T-cell (primary cell): Measurements from ENCODE around the gene TMEM232. TPM values are rescaled to one million over a fixed set of nuclear protein-coding genes. Genes with fewer than 3 reads are reported as not detected.

ENCODE experiments used
- ATAC-seq, 4 experiments: fragments of 200-7000 bp in 3 of 4; fragments of 150-1000 bp in 1 of 4; cut with Tn5 transposase; replicated peaks in 1 of 4; 1 replicate in 3 of 4; 2 replicates in 1 of 4; pipeline ENCODE4 v1.10.0; 2021; ENCODE audit warnings: moderate library complexity in 3 of 4, mild to moderate bottlenecking in 2 of 4, moderate number of reproducible peaks in 1 of 4
- CTCF ChIA-PET, 2 donors: fragments of 300-600 bp; sonication (Branson Sonifier 250); formaldehyde crosslinking; loops; one replicate each; lab custom pipeline; 2022; ENCODE audit warnings: antibody characterized with exemption in 2 of 2; lab: Charles Lee
- POLR2A ChIA-PET, 2 donors: fragments of 300-600 bp; sonication (Branson Sonifier 250); formaldehyde crosslinking; loops; one replicate each; lab custom pipeline; 2022; ENCODE audit warnings: antibody characterized with exemption in 2 of 2; lab: Charles Lee
- DNase-seq, 35 experiments: peaks; one replicate each; pipeline versions ENCODE4 v3.0.0 to v3.0.0-alpha.2; 2013 to 2023
- H3K27ac ChIP-seq: one replicate; pipeline ENCODE4 v1.5.1; 2013; ENCODE audit warnings: low read length
- H3K27me3 ChIP-seq, 2 experiments: replicated peaks in 1 of 2; 1 replicate in 1 of 2; 2 replicates in 1 of 2; pipeline versions ENCODE4 v1.6.1 to v1.7.0; 2013; ENCODE audit warnings: low read length in 1 of 2, mixed read lengths in 1 of 2; ENCODE audit not compliant: control insufficient read depth in 2 of 2, insufficient read depth in 2 of 2; ENCODE audit errors: extremely low read depth in 1 of 2
- H3K36me3 ChIP-seq, 2 donors: 1 replicate in 1 of 2; 2 replicates in 1 of 2; pipeline versions ENCODE4 v1.6.1 to v1.7.0; 2013; ENCODE audit warnings: low read length in 1 of 2; ENCODE audit not compliant: control insufficient read depth in 2 of 2, insufficient read depth in 1 of 2; ENCODE audit errors: extremely low read depth in 1 of 2
- H3K4me1 ChIP-seq, 2 experiments: 1 replicate in 1 of 2; 2 replicates in 1 of 2; pipeline versions ENCODE4 v1.6.1 to v1.7.0; 2013; ENCODE audit warnings: low read length in 2 of 2, mixed read lengths in 1 of 2; ENCODE audit not compliant: insufficient read depth in 2 of 2, control insufficient read depth in 1 of 2; ENCODE audit errors: extremely low read depth in 1 of 2
- H3K4me3 ChIP-seq, 2 donors: 1 replicate in 1 of 2; 2 replicates in 1 of 2; pipeline versions ENCODE4 v1.5.1 to v1.7.0; 2013; ENCODE audit warnings: mild to moderate bottlenecking in 2 of 2, low read length in 1 of 2, moderate library complexity in 1 of 2; ENCODE audit not compliant: control insufficient read depth in 1 of 2; ENCODE audit errors: extremely low read depth in 1 of 2
- H3K9me3 ChIP-seq: 2 replicates; pipeline ENCODE4 v1.7.0; 2013
- H3K27ac Mint-ChIP-seq, 2 donors: one replicate each; pipeline ENCODE4 v1.8.0; 2020 to 2021; ENCODE audit warnings: mild to moderate bottlenecking in 2 of 2, mixed read lengths in 2 of 2
- H3K27me3 Mint-ChIP-seq, 2 donors: one replicate each; pipeline ENCODE4 v1.8.0; 2021 to 2022; ENCODE audit warnings: mixed read lengths in 2 of 2
- H3K36me3 Mint-ChIP-seq: one replicate; pipeline ENCODE4 v1.8.0; 2021; ENCODE audit warnings: mixed read lengths
- H3K4me1 Mint-ChIP-seq, 3 donors: one replicate each; pipeline ENCODE4 v1.8.0; 2020 to 2022; ENCODE audit warnings: mixed read lengths in 3 of 3, mild to moderate bottlenecking in 1 of 3
- H3K4me3 Mint-ChIP-seq, 3 donors: one replicate each; pipeline ENCODE4 v1.8.0; 2020 to 2022; ENCODE audit warnings: mild to moderate bottlenecking in 3 of 3, mixed read lengths in 3 of 3, moderate library complexity in 3 of 3
- H3K9me3 Mint-ChIP-seq, 3 donors: one replicate each; pipeline ENCODE4 v1.8.0; 2020 to 2022; ENCODE audit warnings: mixed read lengths in 3 of 3
- WGBS: methylation state at CpG from one replicate; pipeline ENCODE4 v1.1.5; 2013; ENCODE audit warnings: missing lambda C conversion rate; ENCODE audit not compliant: insufficient coverage; 5-methylcytosine and 5-hydroxymethylcytosine counted together
- total RNA-seq, 35 experiments: library from RNA in 6 of 35; stranded (reverse) in 6 of 35; fragments of 120-200 nt in 1 of 35; gene quantifications; one replicate each; pipeline versions ENCODE4 v1.2.1 to v1.2.4 and lab custom pipeline; 2013 to 2026

Gene TMEM232
- total RNA-seq, 5 donors from 2014 or later (not counting 1 experiment from before 2014, with no cell fraction given) = 1.1 to 2.9 (median 1.5) TPM

GRCh38 chr5:110441035-110441434 is 285.4 kb downstream of the TMEM232 start:
- no peak overlapping the region for H3K4me3 ChIP-seq
- no peak overlapping the region for H3K4me3 Mint-ChIP-seq
- CTCF ChIA-PET = no interaction called here
- no peaks in the 10 kb centered on the region for H3K9me3 Mint-ChIP-seq
- H3K27me3 Mint-ChIP-seq = peaks cover 0 to 4% of the 10 kb centered on the region in 2 donors
- POLR2A ChIA-PET = no interaction called here
- ATAC-seq (no peak), DNase-seq (peak in 1 of 35 experiments; percentile 3)
- H3K27ac ChIP-seq = no peak overlapping the region
- no peak overlapping the region for H3K27ac Mint-ChIP-seq
- H3K4me1 ChIP-seq = no peaks in the 10 kb centered on the region
- no peaks in the 10 kb centered on the region for H3K4me1 Mint-ChIP-seq
- H3K9me3 ChIP-seq = no peaks in the 10 kb centered on the region
- WGBS = 40% methylated on average over 1 of the region's 2 CpGs
- no peaks in the 10 kb centered on the region for H3K36me3 ChIP-seq
- no peaks in the 10 kb centered on the region for H3K27me3 ChIP-seq
- no peaks in the 10 kb centered on the region for H3K36me3 Mint-ChIP-seq

- ChIA-PET POLR2A (no interaction called here), CTCF (no interaction called here)
- 80% methylated on average over 1 of the region's 2 CpGs for WGBS
- Mint-ChIP-seq H3K9me3 (no peaks in the 10 kb centered on the region), H3K36me3 (no peaks in the 10 kb centered on the region), H3K27me3 (peaks cover 0 to 7% of the 10 kb centered on the region in 2 donors), H3K27ac (no peak overlapping the region), H3K4me3 (no peak overlapping the region), H3K4me1 (no peaks in the 10 kb centered on the region)
- DNase-seq = no peak
- no peaks in the 10 kb centered on the region for H3K4me1 ChIP-seq
- no peaks in the 10 kb centered on the region for H3K36me3 ChIP-seq
- H3K27ac ChIP-seq = no peak overlapping the region
- H3K9me3 ChIP-seq = no peaks in the 10 kb centered on the region
- H3K4me3 ChIP-seq = no peak overlapping the region
- ATAC-seq = no peak
- H3K27me3 ChIP-seq = no peaks in the 10 kb centered on the region
Observed at GRCh38 chr5:110440058-110440457, 286.4 kb downstream of the TMEM232 start.

GRCh38 chr5:110439296-110439695 is 287.2 kb downstream of the TMEM232 start:
- no peak overlapping the region for H3K27ac ChIP-seq
- peaks cover 0 to 7% of the 10 kb centered on the region in 2 donors for H3K27me3 Mint-ChIP-seq
- no peak overlapping the region for H3K4me3 Mint-ChIP-seq
- H3K9me3 ChIP-seq = no peaks in the 10 kb centered on the region
- no peaks in the 10 kb centered on the region for H3K36me3 Mint-ChIP-seq
- H3K27me3 ChIP-seq = no peaks in the 10 kb centered on the region
- no peak overlapping the region for H3K4me3 ChIP-seq
- no peak for DNase-seq
- H3K4me1 Mint-ChIP-seq = no peaks in the 10 kb centered on the region
- no peaks in the 10 kb centered on the region for H3K4me1 ChIP-seq
- H3K9me3 Mint-ChIP-seq = no peaks in the 10 kb centered on the region
- ATAC-seq = no peak
- POLR2A ChIA-PET = no interaction called here
- CTCF ChIA-PET = no interaction called here
- no peaks in the 10 kb centered on the region for H3K36me3 ChIP-seq
- H3K27ac Mint-ChIP-seq = no peak overlapping the region
- WGBS = no CpG with 5 or more reads among the region's 3 CpGs

- H3K36me3 Mint-ChIP-seq = no peaks in the 10 kb centered on the region
- Histone ChIP-seq H3K27me3 (no peaks in the 10 kb centered on the region), H3K9me3 (no peaks in the 10 kb centered on the region), H3K4me1 (no peaks in the 10 kb centered on the region), H3K27ac (no peak overlapping the region), H3K36me3 (no peaks in the 10 kb centered on the region), H3K4me3 (no peak overlapping the region)
- H3K27ac Mint-ChIP-seq = no peak overlapping the region
- ATAC-seq (no peak), DNase-seq (no peak)
- ChIA-PET POLR2A (no interaction called here), CTCF (no interaction called here)
- H3K4me1 Mint-ChIP-seq = no peaks in the 10 kb centered on the region
- no peak overlapping the region for H3K4me3 Mint-ChIP-seq
- peaks cover 0 to 6% (median 0%) of the 10 kb centered on the region in 3 donors for H3K9me3 Mint-ChIP-seq
- WGBS = no CpG with 5 or more reads among the region's 2 CpGs
- peaks cover 0 to 12% of the 10 kb centered on the region in 2 donors for H3K27me3 Mint-ChIP-seq
Observed at GRCh38 chr5:110435207-110435606, 291.3 kb downstream of the TMEM232 start.

GRCh38 chr5:110431603-110432002 is 294.9 kb downstream of the TMEM232 start:
- ATAC-seq (no peak), DNase-seq (no peak)
- H3K9me3 Mint-ChIP-seq = peaks cover 0 to 6% (median 0%) of the 10 kb centered on the region in 3 donors
- H3K4me1 Mint-ChIP-seq = no peaks in the 10 kb centered on the region
- Histone ChIP-seq H3K4me3 (no peak overlapping the region), H3K27me3 (no peaks in the 10 kb centered on the region), H3K4me1 (no peaks in the 10 kb centered on the region), H3K9me3 (no peaks in the 10 kb centered on the region), H3K27ac (no peak overlapping the region), H3K36me3 (no peaks in the 10 kb centered on the region)
- no peak overlapping the region for H3K27ac Mint-ChIP-seq
- H3K4me3 Mint-ChIP-seq = no peak overlapping the region
- no peaks in the 10 kb centered on the region for H3K36me3 Mint-ChIP-seq
- ChIA-PET CTCF (no interaction called here), POLR2A (no interaction called here)
- peaks cover 0 to 21% of the 10 kb centered on the region in 2 donors for H3K27me3 Mint-ChIP-seq

GRCh38 chr5:110414360-110414759 is 312.1 kb downstream of the TMEM232 start:
- CTCF ChIA-PET = interaction anchor here in 1 of 2 donors (0.7 to 1.1 kb wide), 2 partner anchors 506 to 726 kb away, joined by 3 to 4 read pairs; no protein-coding TSS in a partner anchor
- no peaks in the 10 kb centered on the region for H3K9me3 Mint-ChIP-seq
- ATAC-seq = no peak

GRCh38 chr5:110413856-110414255 is 312.6 kb downstream of the TMEM232 start:
- Mint-ChIP-seq H3K27ac (no peak overlapping the region), H3K27me3 (no peaks in the 10 kb centered on the region), H3K4me3 (no peak overlapping the region), H3K36me3 (no peaks in the 10 kb centered on the region), H3K4me1 (no peaks in the 10 kb centered on the region), H3K9me3 (no peaks in the 10 kb centered on the region)
- no peaks in the 10 kb centered on the region for H3K9me3 ChIP-seq
- H3K36me3 ChIP-seq = no peaks in the 10 kb centered on the region
- no peaks in the 10 kb centered on the region for H3K27me3 ChIP-seq
- CTCF ChIA-PET = interaction anchor here in 1 of 2 donors (1.1 kb wide), 1 partner anchor 506 kb away, joined by 3 read pairs; no protein-coding TSS in a partner anchor
- no peak overlapping the region for H3K27ac ChIP-seq
- ATAC-seq (no peak), DNase-seq (no peak)
- WGBS = no CpG with 5 or more reads among the region's 2 CpGs
- H3K4me3 ChIP-seq = no peak overlapping the region
- POLR2A ChIA-PET = no interaction called here
- H3K4me1 ChIP-seq = no peaks in the 10 kb centered on the region

More at GRCh38 chr5:110414360-110414759, 312.1 kb downstream of the TMEM232 start:
- DNase-seq = peak in 1 of 35 experiments; percentile 24
- Histone ChIP-seq H3K9me3 (no peaks in the 10 kb centered on the region), H3K4me3 (no peak overlapping the region), H3K36me3 (no peaks in the 10 kb centered on the region), H3K4me1 (no peaks in the 10 kb centered on the region), H3K27me3 (no peaks in the 10 kb centered on the region), H3K27ac (no peak overlapping the region)
- Mint-ChIP-seq H3K27ac (no peak overlapping the region), H3K36me3 (no peaks in the 10 kb centered on the region), H3K4me1 (no peaks in the 10 kb centered on the region), H3K27me3 (no peaks in the 10 kb centered on the region), H3K4me3 (no peak overlapping the region)
- no CpG with 5 or more reads among the region's 2 CpGs for WGBS
- POLR2A ChIA-PET = no interaction called here
